OCI-LY7 (cell line): ENCODE data around the gene TAPBPL.

Source experiments
- EZH2phosphoT487 ChIP-seq: fragments of 200-600 bp; sonication (generic); IDR thresholded peaks from 2 replicates; pipeline ENCODE4 v1.6.1; 2018; ENCODE audit warnings: low read depth, borderline replicate concordance, mild to moderate bottlenecking, mixed run types, antibody characterized with exemption, low read length, moderate library complexity, mixed read lengths
- TF ChIP-seq, protein P1 (sequence below): fragments of 200-600 bp; sonication (generic); conservative IDR thresholded peaks from 2 replicates; pipeline ENCODE4 v1.5.1; 2014; ENCODE audit warnings: mild to moderate bottlenecking, antibody characterized with exemption, low read length, moderate library complexity, mixed read lengths

DNA sequence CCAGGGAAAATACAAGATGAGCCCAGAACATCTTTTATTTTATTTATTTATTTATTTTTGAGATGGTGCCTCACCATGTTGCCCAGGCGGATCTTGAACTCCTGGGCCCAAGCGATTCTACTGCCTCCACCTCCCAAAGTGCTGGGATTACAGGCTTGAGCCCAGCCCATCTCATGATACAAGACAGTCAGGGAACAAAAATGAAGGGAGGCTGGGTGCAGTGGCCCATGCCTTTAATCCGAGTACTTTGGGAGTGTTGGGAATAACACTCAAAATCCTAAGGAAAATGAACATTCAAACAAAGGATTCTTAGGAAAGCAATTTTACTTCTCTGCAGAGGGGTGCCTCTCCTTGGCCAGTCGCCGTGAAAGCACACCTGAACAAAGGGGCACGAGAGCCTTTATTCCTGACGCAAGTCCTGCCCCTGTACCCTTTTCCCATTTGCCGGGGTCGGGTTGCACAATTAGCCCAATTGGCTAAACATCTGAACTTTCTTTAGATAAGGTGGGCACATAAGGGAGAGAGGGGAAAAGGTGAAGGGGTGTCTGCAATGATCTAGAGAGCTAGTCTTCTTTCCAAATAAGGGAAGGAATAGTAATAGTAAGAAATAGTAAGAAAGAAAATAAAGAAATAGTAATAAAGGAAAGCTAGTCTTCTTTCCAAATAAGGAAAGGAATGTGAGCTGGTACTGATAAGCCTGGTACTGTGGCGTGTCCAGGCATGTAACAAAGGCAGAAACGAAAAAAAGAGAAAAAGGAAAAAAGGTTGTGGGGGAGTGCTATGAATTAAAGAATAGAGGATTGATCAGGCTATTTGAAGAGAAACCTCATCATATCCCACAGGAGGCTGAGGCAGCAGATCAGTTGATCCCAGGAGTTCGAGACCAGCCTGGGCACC, 55.5 kb downstream of the TAPBPL start:
- TF ChIP-seq, protein P1, sequence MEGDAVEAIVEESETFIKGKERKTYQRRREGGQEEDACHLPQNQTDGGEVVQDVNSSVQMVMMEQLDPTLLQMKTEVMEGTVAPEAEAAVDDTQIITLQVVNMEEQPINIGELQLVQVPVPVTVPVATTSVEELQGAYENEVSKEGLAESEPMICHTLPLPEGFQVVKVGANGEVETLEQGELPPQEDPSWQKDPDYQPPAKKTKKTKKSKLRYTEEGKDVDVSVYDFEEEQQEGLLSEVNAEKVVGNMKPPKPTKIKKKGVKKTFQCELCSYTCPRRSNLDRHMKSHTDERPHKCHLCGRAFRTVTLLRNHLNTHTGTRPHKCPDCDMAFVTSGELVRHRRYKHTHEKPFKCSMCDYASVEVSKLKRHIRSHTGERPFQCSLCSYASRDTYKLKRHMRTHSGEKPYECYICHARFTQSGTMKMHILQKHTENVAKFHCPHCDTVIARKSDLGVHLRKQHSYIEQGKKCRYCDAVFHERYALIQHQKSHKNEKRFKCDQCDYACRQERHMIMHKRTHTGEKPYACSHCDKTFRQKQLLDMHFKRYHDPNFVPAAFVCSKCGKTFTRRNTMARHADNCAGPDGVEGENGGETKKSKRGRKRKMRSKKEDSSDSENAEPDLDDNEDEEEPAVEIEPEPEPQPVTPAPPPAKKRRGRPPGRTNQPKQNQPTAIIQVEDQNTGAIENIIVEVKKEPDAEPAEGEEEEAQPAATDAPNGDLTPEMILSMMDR: no peak
- TF ChIP-seq EZH2phosphoT487: no peak
